Measurements from ENCODE around the gene SAMD4A.

SAMD4A gene

GRCh38 chr14:54708982-54709381 lies 142.1 kb downstream of the SAMD4A start:
- DNase-seq = no peak

GRCh38 chr14:54709444-54709843 lies 142.5 kb downstream of the SAMD4A start:
- DNase-seq = no peak

GRCh38 chr14:54709867-54710266 lies 142.9 kb downstream of the SAMD4A start:
- no peak for DNase-seq

GRCh38 chr14:54711312-54711711 lies 144.4 kb downstream of the SAMD4A start:
- DNase-seq = no peak

DNA sequence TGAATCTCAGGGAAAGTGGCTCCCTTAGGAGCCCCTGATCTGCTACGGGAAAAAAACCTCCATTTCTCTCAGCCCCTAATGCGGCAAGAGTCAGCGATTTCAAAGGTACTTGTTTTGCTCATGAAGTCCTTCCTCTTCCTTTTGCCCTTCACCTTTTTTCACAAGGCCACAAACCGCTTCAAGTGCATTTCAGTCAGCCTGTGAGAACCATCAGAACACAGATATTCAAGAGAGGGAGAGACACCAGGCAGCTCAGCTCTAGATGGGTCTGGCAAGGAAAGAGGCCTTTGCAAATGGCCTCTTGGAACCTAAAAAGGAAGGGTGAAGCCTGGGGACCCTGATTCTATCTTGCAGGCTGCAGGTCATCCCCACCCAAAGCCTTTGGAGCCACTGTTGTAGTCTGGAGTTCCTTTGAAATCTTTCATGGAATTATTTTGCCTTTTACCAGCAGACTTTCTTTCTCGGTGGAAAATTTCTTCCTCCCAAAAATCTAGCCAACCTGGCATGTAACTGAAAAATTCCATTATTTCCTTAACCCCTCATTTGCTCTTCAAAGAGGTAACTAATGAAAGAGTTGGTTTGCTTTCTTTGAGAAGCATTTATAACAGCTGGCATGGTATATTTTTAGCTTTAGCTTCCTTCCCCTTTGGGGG lies 145.0 kb downstream of the SAMD4A start:
- DNase-seq = no peak

DNA sequence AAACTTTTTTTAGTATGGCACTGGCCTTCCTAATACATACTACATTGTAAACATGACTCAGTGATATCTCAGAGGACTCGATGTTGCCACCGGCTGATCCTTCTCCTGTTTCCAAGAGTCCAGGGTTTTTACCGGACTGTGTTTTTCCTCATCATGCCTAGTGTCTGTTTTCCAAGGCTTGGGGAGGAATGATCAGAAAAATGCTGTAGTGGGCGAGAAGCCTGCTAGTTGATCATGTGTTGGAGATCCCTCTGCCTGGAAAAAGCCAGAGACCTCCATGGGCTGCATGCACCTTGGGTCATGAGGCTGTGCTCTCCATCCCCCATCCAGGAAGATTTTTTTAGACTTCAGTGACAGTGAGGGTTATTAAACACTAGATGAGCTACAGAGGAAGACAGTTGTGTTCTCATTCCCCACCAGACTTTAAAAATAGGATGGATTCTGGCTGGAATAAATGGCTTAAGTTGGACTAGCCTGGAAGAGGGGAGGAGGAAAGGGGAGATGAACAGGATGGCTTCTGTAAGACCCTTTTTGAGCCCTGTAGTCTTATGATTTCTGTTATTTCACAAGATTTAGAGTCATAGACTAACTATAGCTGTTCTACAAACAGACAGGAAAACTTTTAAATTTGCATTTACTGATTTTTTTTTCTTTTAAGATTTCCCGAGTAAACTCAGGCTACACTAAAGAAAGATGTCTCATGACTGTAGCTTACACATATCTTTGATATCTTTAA lies 145.7 kb downstream of the SAMD4A start:
- no peak for DNase-seq

DNA sequence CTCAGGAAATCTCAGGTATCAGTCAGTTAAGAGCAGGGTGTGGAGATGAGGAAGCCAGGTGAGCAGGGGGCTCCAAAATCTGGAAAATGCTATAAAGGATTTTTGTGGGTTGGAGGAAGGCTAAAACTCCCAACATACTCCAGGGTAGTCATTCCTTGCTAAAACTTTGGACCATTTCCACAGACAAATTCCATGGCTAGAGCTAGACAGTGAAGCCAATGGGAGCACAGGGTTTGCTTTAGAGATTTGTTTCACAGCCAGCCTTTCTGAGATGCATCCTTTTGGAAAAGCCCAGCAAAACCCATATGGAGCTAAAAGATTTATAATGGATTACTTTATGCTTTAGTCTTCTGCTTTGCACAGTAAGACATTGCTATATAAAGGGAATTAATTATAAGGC lies 146.5 kb downstream of the SAMD4A start:
- no peak for DNase-seq

DNA sequence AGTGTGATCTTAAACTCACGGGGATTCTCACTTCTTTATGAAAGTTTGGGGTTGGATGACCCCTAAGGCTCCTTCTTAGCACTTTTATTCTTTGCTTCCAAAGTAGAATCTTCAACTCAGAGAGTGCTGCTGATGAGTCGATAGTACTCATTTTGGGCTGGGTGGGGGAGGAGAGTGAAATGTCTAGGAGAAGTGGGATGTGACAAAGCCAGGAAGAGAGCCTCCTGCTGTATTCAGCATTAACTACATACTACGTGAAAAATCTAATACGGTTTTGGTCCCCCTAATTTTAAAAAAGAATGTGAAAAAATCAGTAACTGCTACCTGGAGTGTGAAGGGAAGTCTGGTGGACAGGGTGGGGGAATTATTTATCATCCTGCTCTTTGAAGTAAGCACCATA lies 148.3 kb downstream of the SAMD4A start:
- DNase-seq = no peak

GRCh38 chr14:54715811-54716210 lies 148.9 kb downstream of the SAMD4A start:
- no peak for DNase-seq

GRCh38 chr14:54716862-54717261 lies 149.9 kb downstream of the SAMD4A start:
- no peak for DNase-seq

DNA sequence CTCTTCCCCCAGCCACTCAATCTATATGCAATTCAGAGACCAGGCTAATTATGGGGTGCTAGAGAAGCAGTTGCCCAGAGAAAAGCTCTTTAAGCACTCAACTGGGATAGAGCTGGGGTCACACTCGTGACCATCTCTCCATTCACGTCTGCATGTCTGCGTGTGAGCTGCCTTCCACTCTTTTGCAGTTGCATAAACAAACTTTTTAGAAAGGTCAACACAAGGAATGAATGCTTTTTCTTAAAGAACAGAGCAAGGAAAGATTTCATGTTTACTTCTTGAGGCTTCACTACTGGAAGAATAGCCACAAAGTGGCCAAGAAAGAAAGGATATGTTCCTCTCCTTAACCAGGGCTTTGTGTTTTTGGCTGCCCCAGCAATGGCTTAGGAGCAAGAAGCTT lies 151.1 kb downstream of the SAMD4A start:
- DNase-seq = no peak

- DNase-seq = no peak
Measured at GRCh38 chr14:54719406-54719805, 152.5 kb downstream of the SAMD4A start.

- no peak for DNase-seq
Measured at GRCh38 chr14:54722791-54723432, 156.0 kb downstream of the SAMD4A start.

DNA sequence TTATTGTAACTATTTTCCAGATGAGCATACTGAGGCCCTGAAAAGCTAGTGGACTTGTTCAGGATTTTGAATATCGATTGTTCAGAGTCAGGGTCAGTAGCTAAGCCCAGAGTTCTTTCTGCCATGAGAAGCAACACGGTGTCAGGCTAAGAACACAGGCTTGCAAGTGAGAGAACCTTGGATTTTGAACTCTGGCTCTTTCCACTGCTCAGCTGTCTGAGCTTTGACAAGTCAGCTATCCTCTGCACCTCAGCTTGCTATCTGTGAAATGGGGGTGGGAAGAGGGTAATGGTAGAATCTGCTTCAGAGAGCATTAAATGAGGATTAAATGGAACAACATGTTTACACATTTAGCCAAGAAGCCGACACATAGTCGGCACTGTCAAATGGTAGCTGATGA lies 157.2 kb downstream of the SAMD4A start:
- no peak for DNase-seq

- DNase-seq = no peak
Measured at GRCh38 chr14:54724676-54725325, 157.9 kb downstream of the SAMD4A start.

- DNase-seq = no peak
Measured at GRCh38 chr14:54725998-54726397, 159.1 kb downstream of the SAMD4A start.

DNA sequence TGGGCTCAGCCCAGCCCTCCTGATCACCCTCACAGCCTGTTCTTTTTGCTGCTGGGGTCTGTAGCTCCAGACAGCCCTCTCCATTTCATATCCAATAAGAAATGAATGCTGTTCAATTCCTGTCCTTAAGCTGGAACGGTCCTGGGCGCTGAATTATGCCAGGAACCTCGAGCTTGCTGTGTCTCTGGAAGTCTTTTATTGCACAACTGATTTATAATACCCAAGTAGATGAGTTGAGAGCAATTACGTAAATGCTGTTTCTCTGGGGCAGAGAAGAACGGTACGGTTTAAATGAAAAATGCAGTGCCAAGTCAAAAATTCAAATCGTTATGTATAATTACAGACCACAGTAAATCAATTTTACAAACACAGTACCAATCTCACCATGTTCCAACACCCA lies 161.0 kb downstream of the SAMD4A start:
- DNase-seq = no peak

DNA sequence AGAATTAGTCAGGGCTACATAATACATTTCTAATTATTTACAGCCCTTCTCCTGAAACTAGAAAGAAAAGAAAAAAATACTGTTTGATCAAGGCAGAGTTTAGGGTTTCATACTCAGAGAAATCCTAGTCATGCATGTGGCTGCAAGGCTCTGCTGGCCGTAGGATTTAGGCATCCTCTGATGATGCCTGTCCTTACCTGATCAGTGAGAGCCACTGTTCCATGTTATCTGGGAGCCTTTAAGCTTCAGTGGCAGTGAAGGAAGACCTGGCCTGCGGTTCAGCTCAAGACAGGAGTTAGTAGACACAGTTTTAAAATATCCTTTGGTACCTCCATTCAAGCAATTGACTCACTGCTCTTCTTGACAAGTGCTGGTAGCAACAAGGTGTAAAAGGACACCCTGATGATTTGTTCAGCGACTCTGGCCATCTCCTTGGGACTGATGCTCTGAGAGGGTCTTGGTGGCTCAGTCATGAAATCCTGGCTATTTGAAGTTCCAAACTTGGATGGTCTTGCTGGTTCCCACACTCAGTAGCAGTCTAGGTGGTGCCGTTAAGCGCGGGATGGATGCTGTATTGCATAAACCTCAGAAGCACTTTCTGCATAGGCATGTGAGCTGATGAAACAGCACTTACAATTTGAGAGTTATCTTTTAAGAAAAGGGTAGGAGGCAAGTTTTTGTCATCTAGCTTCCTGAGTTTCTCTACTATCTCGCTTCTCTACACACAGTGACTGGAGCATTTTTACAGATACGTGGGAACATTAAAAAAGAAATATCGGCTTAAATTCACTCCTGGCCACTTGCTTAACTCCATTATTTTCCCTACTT lies 162.0 kb downstream of the SAMD4A start:
- no peak for DNase-seq

DNA sequence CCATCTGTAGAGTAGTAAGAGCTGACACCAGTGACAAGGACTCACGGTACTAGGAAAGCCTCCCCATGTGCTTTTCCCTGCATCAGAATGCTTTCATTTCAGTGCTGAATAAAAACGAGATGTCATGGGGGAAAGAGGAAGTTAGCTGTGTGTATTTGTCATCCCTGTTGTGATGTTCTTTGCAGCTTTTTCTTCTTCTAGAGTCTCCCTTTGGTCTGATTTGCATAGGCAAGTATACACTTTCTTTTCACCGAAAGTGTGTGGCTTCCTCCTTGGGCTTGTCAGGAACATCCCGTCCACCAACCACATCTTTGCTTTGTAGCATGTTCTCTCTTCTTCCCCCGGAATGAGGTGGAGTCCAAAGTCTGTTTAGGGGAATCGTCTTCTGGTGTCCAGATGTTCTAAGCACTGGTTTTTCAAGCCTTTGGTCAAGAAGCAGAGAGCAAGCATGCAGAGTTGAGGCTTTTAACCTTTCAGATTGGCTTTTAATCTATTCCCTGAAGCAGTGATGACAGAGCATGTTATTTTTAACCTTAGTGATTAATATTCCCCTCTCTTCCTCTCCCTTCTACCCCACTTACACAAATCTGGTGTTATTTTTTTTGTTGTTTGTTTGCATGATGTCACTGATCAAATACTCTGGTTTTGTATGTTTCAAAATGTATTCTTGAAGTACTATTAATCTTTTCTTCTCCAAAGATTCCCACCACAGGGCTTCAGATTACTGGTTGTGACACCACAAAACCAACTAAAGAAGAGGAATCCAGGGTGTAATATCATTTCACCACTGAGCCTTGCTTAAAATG lies 163.4 kb downstream of the SAMD4A start:
- DNase-seq = no peak

DNA sequence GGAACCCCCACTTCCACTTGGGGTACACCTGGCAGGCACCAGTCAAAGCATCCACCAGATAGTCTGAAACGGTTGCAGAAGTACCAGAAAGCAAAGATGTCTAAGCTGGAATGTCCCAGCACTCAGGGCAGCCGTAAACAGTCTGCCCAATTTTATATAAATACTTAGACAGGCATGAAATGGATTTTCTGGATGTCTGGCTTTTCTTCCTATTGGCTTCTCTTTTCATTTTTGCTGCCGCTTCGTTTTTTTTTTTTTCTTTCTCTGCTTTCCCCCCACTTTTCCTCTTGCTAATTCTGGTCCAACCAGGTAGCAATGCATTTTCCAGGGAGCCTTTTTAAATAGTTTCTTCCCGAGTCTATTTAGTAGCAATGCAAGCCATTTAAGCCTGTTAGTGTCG lies 168.0 kb downstream of the SAMD4A start:
- DNase-seq = no peak

DNA sequence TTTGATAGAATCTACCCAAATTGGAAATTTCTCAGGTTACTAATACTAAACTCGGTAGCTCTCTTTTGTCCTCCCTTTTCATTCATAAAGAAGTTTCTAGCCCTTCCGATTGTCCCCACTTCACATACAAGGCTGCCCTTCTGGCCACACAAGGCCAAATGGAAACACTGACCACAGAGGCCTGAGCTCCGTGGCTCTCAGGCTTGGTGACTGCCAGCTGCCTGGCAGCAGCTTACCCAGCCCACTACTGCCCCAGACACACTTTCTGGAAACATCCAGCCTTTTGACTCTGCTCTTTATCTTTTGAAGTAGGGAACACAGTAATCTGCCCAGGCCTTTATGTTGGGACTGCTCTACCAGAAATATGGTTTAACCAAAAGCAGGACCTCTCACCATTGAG lies 168.5 kb downstream of the SAMD4A start:
- no peak for DNase-seq

Data from effector CD8-positive, alpha-beta T cell (primary cell).